Measurements from ENCODE around the gene FRRS1.

FRRS1 gene

GRCh38 chr1:99738858-99739465 is 27.5 kb downstream of the FRRS1 start:
- no peaks in the 10 kb centered on the region for H3K27me3 ChIP-seq (ENCODE audit: insufficient read depth, low read depth, severe bottlenecking)
- no peak for TF ChIP-seq CTCF (IDR thresholded peaks at IDR 0.05; ENCODE audit: low read depth, low read length)
- H3K4me3 ChIP-seq (ENCODE audit: low read depth, low read length), result no peak overlapping the region
- no peak for DNase-seq
- H3K27ac ChIP-seq, result no peak overlapping the region
- no peaks in the 10 kb centered on the region for H3K9me3 ChIP-seq (ENCODE audit: severe bottlenecking)
- H3K36me3 ChIP-seq, result no peaks in the 10 kb centered on the region

- TF ChIP-seq CTCF (IDR thresholded peaks at IDR 0.05; ENCODE audit: low read depth, low read length), result peak; percentile 68
- H3K36me3 ChIP-seq, result no peaks in the 10 kb centered on the region
- no peak overlapping the region; the same call in 1 of the 2 replicates for H3K27ac ChIP-seq
- no peak overlapping the region for H3K4me3 ChIP-seq (ENCODE audit: low read depth, low read length)
- peak; percentile 72 for DNase-seq
- no peaks in the 10 kb centered on the region for H3K9me3 ChIP-seq (ENCODE audit: severe bottlenecking)
- no peaks in the 10 kb centered on the region for H3K27me3 ChIP-seq (ENCODE audit: insufficient read depth, low read depth, severe bottlenecking)
Observed at GRCh38 chr1:99737016-99737415, 29.4 kb downstream of the FRRS1 start.

- DNase-seq, result no peak
- Histone ChIP-seq H3K36me3 (no peaks in the 10 kb centered on the region), H3K9me3 (ENCODE audit: severe bottlenecking) (no peaks in the 10 kb centered on the region), H3K4me3 (ENCODE audit: low read depth, low read length) (no peak overlapping the region), H3K27ac (no peak overlapping the region), H3K27me3 (ENCODE audit: insufficient read depth, low read depth, severe bottlenecking) (no peaks in the 10 kb centered on the region)
- no peak for TF ChIP-seq CTCF (IDR thresholded peaks at IDR 0.05; ENCODE audit: low read depth, low read length)
Observed at GRCh38 chr1:99735852-99736251, 30.6 kb downstream of the FRRS1 start.

GRCh38 chr1:99731384-99731783 is 35.1 kb downstream of the FRRS1 start:
- H3K4me3 ChIP-seq (ENCODE audit: low read depth, low read length), result no peak overlapping the region
- DNase-seq, result no peak
- no peak overlapping the region for H3K27ac ChIP-seq
- no peaks in the 10 kb centered on the region for H3K36me3 ChIP-seq
- TF ChIP-seq CTCF (IDR thresholded peaks at IDR 0.05; ENCODE audit: low read depth, low read length), result no peak
- no peaks in the 10 kb centered on the region for H3K27me3 ChIP-seq (ENCODE audit: insufficient read depth, low read depth, severe bottlenecking)
- no peaks in the 10 kb centered on the region for H3K9me3 ChIP-seq (ENCODE audit: severe bottlenecking)

GRCh38 chr1:99728494-99729235 is 37.8 kb downstream of the FRRS1 start:
- peak; percentile 22 for DNase-seq
- no peaks in the 10 kb centered on the region for H3K36me3 ChIP-seq

More at GRCh38 chr1:99728494-99729235, 37.8 kb downstream of the FRRS1 start:
- Histone ChIP-seq H3K27me3 (ENCODE audit: insufficient read depth, low read depth, severe bottlenecking) (no peaks in the 10 kb centered on the region), H3K4me3 (ENCODE audit: low read depth, low read length) (no peak overlapping the region), H3K9me3 (ENCODE audit: severe bottlenecking) (no peaks in the 10 kb centered on the region), H3K27ac (no peak overlapping the region)
- peak; percentile 35; the same call in 1 of the 2 replicates for TF ChIP-seq CTCF (IDR thresholded peaks at IDR 0.05; ENCODE audit: low read depth, low read length)
